Activated T-cell treated with anti-CD3 and anti-CD28 coated beads for 1 hour (primary cell): ENCODE results near the gene DENND2C.
A peak's percentile ranks its signal among the peaks of the same experiment; 100 is the strongest.

Experiments
- DNase-seq: peaks from one replicate; pipeline ENCODE4 v3.0.0-alpha.2; 2020; ENCODE audit warnings: low read depth

DENND2C gene, protein sequence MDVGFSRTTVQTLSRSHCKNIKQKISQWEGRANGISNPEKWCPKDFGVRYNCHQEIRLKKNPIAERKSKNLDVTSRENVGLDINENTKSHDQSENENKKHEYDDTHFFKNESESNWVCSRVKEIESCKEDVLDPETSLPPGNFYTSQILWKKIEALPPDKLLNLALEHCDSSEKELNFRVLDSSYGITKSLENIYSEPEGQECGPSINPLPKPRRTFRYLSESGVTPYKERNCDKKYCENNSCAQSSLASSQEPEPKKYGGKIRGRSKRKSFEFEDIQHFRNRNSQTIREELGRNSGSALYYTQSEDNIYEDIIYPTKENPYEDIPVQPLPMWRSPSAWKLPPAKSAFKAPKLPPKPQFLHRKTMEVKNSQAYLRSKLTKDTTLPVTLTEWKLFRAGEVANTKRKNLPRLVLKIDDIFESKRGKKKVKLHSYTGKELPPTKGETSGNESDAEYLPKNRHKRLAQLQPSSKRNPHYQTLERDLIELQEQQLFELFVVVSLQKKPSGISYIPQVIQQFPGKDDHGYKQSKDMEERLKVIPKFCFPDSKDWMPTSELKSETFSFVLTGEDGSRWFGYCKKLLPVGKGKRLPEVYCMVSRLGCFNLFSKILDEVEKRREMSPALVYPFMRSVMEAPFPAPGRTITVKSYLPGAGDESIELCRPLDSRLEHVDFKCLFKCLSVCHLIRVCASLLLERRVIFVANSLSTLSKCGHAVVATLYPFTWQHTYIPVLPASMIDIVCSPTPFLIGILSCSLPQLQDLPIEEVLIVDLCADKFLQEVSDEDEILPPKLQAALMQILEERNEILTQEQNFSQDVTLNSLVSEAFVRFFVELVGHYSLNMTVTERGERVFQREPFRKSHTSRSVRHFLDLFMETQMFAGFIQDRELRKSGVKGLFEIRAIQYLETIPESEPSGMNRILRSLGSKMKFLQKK

DNA sequence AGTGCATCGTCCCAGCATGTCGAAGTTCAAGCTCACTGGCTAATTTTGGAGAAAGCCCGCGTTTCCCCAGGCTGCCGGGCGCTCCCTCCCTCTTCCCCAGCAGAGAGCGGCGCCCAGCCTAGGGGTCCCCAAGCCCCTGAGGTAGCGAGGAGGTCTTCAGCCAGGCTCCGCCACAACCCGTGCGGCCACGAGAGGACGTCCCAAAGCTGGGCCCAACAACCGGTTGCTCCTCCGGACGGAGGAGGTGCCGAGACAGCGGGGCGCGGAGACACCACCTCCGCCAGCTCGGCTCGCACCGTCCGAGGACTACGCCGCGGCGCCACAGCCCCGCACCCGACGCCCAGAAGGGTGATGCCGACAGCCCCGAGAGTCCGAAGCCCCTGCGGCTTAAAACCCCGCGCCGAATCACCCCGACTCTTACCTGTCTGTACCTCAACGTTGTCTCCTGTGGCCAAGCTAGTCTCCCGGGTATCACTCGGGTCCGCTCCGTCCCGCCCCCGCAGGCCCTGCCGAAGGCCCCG is at the start of gene DENND2C:
TSS of gene DENND2C (minus strand) at position 488 of the 521 bp plus-strand sequence. CDS start 44,065 bp downstream, outside the sequence.
- no peak for DNase-seq

DNA sequence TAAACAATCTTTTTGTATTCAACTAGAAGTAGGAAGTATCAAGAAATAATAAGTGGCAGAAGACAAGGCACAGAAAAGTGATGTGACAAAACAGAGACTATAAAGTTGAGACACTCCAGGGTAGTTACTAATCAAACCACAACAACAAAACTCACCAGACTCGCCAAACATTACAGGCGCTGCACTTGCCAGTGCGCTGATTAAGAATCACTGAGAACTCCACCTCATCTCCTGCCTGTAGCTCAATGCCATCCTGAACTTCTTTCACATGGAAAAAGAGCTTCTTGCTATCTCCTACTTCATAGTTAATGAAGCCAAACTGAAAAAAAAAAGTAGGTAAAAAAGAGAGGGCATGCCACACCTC is 49.6 kb upstream of the DENND2C start:
- DNase-seq, result no peak

DNA sequence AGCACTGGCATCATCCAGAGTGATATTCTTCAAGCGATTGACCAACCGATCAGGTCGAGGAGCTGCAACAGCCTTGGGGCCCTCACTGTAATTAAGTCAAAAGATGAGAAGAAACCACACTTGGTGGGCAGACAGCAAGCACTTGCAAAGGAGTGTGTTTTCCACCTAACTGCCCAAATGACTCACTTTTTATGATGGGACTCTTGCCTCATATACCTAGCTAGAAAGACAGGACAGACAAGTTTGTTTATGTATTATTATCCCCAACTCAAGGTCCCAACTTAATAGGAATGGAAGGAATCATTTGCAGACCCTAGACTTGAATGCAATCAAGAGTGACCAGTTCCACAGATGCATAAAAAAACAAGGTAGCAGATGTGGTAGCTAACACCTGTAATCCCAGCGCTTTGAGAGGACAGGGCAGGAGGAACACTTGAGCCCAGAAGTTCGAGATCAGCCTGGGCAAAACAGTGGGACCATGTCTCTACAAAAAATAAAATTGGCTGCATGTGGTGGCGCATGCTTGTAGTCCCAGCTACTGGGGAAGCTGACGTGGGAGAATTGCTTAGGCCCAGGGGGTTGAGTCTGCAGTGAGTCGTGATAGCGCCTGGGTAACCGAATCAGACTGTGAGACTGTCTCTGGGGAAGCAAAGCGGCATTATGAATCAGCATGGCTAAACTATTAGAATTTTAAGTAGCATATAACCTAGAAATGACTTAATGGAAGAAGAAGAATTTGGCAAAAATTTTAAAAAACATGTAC is 49.0 kb upstream of the DENND2C start:
- DNase-seq, result no peak

DNA sequence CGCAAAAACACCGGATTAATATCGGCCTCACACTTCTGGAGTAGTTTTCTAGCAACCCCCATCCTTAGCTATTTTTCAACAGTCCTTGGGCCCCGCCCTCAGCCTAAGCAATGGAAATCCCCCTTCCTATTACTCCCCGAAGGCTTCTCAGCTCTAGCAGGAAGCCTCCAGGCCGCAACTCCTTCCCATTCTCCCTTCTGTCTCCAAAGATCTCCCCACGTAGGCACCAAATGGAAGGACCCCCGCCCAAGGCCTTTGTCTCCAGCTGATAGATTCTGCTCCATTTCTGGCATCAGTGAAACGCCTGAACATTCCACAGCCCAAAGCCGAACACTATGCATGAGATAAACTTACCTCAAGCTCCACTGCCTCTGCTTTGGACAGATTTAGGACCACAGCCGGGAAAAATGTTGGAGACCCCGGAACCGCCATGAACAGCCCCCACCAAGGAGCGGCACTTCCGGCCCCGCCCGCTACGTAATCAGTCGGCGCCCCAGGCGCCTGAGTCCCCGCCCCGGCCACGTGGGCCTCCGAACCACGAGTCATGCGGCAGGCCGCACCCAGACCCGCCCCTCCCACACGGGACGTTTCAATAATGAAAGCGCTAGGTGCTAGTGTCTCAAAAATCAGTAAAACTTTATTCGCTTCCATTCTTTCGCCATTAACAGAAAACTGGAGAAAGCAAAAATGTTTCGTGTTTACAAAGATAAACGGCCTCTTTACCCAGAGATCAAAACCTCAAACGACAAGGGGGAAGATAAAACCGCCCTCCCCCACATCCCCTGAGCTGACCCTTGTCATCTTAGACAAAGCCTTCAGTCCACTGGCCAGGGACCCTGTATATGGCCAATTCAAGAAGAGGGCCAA is 46.7 kb upstream of the DENND2C start, which contains the start of gene NRAS:
TSS of gene NRAS (minus strand) at position 468 of the 867 bp plus-strand sequence. CDS start 611 bp downstream, outside the sequence.
- peak; percentile 95 for DNase-seq

DNA sequence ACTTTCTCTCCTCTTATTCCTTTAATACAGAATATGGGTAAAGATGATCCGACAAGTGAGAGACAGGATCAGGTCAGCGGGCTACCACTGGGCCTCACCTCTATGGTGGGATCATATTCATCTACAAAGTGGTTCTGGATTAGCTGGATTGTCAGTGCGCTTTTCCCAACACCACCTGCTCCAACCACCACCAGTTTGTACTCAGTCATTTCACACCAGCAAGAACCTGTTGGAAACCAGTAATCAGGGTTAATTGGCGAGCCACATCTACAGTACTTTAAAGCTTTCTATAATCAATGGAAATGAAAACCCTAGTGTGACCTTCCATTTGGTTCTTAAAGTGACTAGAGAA is 46.1 kb upstream of the DENND2C start:
- DNase-seq, result no peak

DNA sequence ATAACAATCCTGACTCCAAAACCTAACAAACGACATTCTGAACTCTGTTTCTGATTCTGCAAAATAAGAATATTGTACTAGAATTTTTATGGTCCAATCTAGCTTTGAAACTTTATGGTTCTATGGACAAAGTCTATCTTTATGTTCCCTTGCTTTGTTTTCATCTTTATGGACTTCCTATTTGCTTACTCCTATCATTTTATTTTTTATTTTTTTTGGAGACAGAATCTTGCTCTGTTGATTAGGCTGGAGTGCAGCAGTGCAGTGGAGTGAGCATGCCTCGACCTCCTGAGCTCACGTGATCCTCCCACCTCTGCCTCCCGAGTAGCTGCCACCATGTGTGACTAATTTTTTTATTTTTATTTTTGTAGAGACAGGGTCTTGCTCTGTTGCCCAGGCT is 43.1 kb upstream of the DENND2C start:
- no peak for DNase-seq

DNA sequence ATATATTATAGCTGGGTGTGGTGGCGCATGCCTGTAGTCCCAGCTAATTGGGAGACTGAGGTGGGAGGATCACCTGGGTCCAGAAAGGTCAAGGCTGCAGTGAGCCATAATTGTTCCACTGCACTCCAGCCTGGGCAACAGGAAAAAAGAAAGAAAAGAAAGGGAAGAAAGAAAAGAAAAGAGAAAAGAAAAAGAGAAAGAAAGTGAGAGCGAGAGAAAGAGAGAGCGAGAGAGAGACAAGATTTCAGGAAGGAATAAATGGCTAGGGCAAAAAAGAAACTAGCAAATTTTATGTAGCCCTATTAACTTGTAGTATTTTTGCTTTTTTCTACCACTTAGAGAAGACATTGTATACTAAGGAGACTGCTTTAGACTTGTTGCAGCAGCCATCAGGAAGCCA is 40.5 kb upstream of the DENND2C start:
- no peak for DNase-seq

DNA sequence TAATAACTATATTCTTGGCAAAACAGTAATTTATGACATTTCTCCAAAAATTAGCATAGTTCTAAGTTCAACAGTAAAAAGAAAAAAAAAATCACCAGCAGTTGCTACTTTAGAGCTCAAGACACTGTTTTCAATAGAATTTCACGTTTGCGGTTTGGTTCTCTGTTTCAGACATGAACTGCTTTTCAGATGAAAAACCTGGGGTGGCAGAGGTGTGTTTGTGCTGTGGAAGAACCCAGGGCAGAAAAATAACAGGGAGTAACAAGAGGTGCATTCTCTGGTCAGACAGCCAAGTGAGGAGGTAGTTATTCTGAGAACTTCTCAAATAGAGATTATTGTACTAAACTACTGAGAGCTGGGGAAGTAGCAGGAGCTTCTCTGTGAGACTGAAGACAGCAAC is 37.8 kb upstream of the DENND2C start:
- no peak for DNase-seq

DNA sequence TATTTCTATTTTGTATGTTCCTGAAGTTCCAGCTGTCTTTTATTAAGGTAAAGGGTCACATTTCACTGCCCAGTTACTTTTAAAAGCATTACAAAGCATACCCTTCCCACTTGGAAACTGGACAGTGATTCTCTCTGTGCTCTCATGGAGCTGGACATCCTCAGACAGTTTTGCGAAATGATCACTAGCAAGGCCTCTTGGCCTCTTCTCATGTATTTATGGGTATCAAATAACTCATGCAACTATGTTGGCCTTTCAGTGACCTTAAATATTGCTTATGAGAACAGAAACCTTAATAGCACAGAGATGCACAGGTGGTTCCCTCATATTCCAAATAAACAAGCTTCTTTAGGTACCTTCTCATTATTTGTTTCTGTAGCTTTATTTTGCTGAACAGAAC is 33.4 kb upstream of the DENND2C start:
- DNase-seq, result no peak

DNA sequence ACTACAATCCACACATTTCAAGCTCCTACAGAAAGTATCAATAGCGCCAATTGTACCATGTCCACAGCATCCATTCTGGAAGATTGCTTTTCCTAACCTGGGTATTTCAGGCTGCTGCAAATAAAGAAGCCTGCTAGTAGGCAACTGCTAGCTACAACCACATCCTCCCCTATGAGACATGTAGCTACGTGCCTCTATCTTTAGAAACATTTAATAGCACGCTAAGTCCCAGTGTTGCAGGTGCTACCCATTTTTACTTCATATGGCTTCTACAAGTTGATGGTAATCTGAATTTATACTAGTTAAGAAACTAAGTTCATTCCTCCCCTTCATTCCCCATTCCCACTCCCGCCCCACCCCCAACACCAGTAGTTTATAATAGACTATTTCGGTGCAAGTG is 32.9 kb upstream of the DENND2C start:
- DNase-seq, result no peak

DNA sequence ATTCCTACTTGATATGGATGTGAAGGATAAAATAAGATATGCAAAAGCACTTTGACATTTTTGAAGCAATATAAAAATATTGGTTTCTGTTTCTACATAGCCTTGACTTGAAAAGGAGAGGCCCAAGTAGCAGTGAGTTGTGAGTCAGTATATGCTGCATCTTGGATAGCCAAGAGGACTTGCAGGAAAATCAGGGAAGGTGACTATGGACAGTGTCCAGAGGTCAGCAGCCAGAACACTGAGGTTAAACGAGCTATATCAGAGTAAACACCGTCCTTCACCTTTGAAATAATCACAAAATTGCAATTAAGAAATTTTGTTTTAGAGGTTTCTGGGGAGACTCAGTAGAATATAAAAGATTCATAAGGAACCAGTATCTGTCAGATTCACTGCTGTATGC is 32.1 kb upstream of the DENND2C start:
- DNase-seq, result no peak

DNA sequence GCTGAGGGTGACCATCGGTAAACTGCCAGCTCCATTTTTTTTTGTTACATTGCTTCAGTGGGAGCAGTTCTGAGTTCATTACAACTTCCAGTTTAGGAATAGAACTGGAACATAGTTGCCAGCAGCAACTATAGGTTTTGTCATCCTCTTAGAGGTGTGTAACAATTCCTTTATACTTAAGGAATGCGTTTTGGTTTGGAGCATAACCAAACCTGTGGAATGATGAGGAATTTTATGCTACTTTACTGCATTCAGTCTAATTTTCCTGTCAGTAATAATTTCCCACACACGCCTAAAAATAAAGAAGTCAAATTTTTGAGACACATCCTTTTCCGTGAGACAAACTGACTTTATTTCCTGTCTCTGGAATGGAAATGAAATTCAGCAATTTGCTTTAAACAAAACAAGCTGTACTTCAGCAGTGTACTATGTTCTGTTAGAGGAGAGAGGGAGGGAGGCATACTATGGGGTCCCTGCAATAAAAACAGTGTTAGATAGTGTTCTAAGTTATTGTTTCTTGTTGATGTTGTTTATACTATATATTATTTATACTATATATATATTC is 30.3 kb upstream of the DENND2C start:
- DNase-seq, result no peak

DNA sequence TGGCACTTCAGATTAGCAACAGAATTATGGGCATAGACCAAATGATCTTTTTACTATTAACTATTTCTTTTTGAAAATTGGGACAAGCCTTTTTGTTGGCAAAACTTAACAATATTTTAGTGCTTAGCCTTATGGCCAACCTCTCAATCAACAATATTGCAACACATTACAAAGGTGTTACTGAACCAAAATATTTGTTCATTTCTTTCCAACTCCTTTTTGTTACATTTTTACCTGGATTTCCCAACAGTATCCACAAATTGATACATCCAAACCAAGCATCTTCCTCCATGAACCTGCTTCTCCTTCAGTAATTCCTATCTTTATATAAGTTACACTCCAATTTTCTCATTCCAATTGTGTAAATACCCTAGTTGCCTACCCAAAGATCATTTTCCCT is 27.0 kb upstream of the DENND2C start:
- no peak for DNase-seq

DNA sequence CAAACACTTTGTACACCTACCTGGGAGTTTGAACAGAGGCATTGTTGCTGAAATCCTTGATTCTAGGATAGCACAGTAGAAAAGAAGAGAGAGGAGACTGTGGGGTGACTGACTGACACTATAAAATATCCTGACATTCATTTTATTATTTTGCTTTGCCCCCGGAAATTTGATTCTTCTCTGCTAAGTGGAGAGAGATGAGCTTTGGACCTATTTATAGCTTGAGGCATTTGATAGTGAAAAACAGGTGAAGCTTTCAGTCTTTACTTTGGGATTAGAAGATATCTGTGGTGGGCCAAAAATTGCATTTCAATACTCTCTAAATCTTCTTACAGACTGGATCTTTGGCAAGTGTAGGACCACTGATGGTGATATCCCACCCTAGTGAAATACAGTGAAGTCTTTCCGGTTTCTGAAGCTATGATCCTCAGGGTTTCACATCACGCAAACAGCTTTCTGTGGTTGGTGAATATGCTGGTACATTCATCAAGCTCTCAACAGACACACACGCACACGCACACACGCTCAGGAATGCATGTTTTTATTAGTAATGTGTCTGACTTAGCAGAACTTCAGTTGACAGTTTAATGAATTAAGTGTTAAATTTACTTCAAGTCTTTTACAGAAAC is 25.7 kb upstream of the DENND2C start, which contains the start of gene AMPD1:
TSS of gene AMPD1 (minus strand) at position 117 of the 629 bp plus-strand sequence. CDS start at position 42, 75 bp downstream.
- DNase-seq, result no peak

DNA sequence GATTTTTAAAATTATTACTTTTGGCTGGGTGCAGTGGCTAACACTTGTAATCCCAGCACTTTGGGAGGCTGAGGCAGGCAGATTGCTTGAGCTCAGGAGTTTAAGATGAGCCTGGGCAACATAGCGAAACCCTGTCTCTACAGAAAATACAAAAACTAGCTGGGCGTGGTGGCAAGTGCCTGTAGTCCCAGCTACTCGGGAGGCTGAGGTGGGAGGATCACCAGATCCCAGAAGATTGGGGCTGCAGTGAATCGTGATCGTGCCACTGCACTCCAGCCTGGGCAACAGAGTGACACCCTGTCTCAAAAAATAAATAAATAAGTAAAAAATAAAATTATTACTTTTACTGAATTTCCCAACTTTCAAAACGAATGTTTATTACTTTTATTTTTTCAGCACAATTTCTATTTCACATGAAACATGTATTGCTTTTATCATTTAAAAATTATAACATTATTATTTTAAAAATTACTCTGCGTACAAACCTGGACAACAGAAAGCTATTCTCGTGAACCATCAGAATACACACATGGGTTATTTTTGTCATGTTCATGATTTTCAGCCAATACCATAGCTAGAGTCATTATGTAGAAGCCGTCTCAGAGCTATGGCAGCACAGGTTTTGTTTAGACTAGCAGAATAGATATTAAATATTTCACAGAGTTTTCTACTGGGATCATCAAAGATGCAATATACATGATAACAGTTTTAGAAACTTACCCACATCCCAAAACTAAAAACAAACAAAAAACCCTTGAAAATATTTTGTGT is 24.9 kb upstream of the DENND2C start:
- no peak for DNase-seq

DNA sequence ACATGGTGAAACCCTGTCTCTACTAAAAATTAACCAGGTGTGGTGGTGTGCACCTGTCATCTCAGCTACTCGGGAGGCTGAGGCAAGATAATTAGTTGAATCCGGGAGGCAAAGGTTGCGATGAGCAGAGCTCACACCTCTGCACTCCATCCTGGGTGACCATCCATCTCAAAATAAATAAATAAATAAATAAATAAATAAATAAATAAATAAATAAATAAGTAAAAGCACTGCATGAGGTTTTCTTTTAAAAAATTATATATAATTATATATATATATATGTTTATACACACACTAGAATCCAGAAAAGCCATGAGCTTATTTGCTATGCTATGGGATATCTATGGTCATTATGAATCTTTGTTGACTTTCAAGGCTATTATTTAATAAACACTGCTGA is 23.1 kb upstream of the DENND2C start:
- no peak for DNase-seq

DNA sequence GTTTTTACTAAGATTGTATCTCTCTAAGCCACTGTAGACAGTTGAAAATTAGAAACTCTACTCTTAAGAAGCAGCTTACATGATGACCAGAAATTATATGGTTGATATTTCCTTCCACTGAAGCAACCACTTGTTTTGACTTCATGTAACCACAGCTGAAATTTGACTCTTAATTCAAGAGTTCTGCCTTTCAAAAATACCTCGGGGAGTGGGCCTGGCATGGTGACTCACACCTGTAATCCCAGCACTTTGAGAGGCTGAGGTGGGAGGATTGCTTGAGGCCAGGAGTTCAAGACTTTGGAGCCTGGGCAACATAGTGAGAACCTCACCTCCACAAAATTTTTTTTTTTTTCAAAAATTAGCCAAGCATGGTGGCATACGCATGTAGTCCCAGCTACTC is 21.2 kb upstream of the DENND2C start:
- no peak for DNase-seq

DNA sequence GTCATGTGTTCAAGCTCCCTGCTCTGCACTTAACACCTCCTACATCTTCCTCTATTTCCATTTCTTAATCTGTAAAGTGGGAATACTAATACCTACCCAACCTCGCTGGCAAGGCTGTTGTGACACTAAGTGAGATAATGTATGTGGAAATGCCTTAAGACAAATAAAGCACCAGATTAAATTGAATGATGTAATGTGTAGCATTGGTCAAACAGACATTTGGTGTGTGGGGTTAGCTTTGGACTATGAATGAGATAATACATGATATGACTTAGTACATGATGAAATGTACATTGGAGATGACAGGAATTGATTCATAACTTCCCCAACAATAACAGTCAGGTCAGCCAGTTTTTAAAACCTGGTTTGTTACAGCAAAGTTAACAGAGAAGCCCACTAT is 20.3 kb upstream of the DENND2C start:
- DNase-seq, result no peak

DNA sequence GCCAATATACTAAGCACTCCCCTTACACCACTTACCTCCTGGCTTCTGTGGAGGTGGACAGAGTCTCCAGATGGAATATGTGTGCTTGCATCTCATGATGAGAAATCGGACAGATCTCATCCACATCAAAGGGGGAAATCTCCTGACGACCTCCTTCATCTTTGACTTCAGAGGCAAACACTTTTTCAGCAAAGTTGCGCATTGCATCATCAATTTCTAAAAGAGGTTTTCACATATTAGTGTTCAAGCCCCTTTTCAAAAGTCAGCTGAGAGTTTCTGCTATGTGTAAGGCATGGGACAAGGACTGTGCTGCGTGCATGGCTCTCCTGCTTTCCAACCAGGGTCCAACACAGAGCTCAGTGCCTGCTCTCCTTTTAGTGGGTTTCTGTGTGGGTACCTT is 18.7 kb upstream of the DENND2C start:
- no peak for DNase-seq
